HG03432 (cell line): ENCODE data around the gene LENEP.

Experiments used
- ATAC-seq: cut with Tn5 transposase; IDR thresholded peaks from one replicate; pipeline ENCODE4 v1.9.1; 2021; ENCODE audit warnings: mild to moderate bottlenecking, moderate library complexity; ENCODE audit not compliant: unreplicated experiment

LENEP gene, protein sequence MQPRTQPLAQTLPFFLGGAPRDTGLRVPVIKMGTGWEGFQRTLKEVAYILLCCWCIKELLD

GRCh38 chr1:154993572-154994268, at the start of gene LENEP:
TSS of gene LENEP (plus strand) at chr1:154993586. CDS start at chr1:154993608, 22 bp downstream.
- no peak for ATAC-seq

GRCh38 chr1:154943649-154944400, 49.6 kb upstream of the LENEP start:
- ATAC-seq = no peak

GRCh38 chr1:154944401-154945159, 48.8 kb upstream of the LENEP start:
- ATAC-seq = no peak

- no peak for ATAC-seq
Measured at GRCh38 chr1:154945160-154945961, 48.0 kb upstream of the LENEP start.

DNA sequence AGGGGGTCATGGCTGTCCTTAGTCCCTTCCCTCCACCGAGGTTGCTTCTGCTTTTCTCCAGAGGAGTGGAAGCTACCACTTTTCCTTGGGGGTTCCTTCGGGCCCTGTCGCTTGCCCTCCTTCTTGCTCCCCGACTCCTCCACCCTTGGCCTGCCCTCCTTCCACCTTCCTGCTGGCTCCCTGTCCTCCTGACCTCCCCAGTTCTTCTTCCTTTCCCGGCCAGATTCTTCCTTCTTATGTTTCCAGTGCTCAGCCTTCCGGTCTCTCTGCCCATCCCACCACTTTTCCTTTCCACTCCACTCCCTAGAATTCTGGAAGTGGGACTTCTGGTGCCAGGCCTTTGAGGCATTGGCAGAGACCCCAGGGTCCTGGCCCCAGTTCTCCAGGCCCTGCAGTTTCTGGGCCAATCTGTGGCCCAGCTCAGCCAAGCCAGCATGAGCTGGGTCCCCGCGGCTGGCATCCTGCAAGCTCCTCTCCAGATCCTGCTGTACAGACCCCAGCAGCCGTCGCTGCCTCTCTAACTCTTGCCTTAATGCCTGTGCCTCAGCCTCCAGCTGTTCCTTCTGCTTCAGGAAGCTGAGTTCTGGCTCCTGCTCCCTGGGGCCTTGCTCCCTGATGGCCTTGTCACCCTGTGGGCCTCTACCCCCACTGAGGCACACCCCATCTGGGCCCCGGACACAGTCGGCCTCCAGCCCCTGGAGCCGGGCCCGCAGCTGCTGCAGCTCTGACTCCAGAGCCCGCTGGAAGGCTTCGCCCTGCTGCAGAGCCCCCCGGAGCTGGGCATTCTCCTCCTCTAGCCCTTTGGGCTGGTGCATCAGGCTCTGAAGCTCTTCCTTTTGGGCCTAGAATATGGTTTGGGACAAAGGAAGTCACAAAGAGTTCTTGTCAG, 47.2 kb upstream of the LENEP start:
- ATAC-seq = no peak

DNA sequence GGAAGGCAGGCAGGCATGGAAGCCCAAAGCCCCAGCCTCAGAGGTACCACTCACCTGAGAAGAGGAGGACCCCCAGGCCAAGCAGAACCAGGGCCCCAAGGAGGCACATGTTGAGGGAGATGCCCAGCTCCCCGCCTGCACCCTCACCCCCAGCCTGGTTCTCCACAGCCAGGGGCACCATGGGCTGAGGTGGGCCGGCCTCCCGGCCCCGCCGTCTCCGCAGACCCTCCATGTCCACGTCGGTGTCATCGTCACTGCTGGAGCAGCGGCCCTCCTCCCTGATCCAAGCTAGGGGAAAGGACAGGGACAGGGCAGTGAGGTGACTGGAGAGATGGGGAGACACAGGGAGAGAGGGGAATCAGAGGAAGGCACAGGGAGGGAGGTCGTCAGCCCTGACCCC, 45.3 kb upstream of the LENEP start:
- no peak for ATAC-seq

GRCh38 chr1:154951901-154952657, 41.3 kb upstream of the LENEP start:
- ATAC-seq = no peak

- no peak for ATAC-seq
Measured at GRCh38 chr1:154952664-154953063, 40.7 kb upstream of the LENEP start.

DNA sequence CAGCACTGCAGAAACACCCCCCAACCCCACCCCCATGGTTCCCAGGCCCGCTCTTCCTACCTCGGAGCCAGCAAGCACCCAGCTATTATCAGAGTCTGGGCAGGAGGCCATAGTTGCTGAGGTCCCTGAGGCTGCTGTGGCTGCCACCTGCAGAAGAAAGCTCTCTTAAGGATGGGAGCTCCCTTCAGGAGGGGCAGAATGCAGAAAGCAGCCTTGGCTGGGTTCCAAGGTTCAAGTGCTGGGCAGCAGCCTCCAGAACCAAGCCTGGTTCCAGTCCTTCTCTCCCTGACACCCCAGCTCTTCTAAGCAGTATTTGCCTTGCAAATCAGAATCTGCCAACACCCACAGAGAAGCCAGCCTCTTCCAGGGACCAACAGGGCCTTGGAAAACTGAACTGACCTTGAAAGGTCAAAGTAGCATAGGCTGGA, 39.8 kb upstream of the LENEP start:
- no peak for ATAC-seq

DNA sequence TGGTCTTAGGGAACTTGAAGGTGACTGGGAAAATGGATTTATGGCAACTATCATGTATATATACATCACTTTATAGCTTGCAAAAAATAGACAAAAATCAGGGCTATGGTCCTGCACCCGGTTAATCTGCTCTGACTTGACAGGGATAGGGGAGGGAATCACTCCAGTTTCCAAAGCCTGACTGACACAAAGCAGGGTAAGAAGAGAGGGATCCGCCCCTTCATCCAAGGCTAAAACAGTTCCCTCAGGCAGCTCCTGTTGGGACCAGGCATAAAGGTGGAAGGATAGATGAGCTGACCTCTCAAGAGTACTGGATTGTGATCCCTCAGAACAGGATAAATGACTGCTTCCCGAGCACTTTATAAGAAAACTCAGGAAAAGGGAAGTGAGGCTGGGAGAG, 38.8 kb upstream of the LENEP start:
- no peak for ATAC-seq

- ATAC-seq = peak; percentile 50
Measured at GRCh38 chr1:154955039-154955717, 38.2 kb upstream of the LENEP start.

- peak; percentile 61 for ATAC-seq
Measured at GRCh38 chr1:154955718-154956543, 37.5 kb upstream of the LENEP start, which contains the start of gene PBXIP1. TSS of gene PBXIP1 (minus strand) at chr1:154956099. CDS start at chr1:154953721, 2,378 bp downstream.

- ATAC-seq = no peak
Measured at GRCh38 chr1:154956544-154956941, 36.8 kb upstream of the LENEP start.

GRCh38 chr1:154957091-154957657, 36.2 kb upstream of the LENEP start:
- no peak for ATAC-seq

- ATAC-seq = no peak
Measured at GRCh38 chr1:154958036-154958435, 35.4 kb upstream of the LENEP start.

- no peak for ATAC-seq
Measured at GRCh38 chr1:154958681-154959425, 34.5 kb upstream of the LENEP start.
